ENCODE measurements around the gene LGALS3BP.

The LGALS3BP gene

DNA sequence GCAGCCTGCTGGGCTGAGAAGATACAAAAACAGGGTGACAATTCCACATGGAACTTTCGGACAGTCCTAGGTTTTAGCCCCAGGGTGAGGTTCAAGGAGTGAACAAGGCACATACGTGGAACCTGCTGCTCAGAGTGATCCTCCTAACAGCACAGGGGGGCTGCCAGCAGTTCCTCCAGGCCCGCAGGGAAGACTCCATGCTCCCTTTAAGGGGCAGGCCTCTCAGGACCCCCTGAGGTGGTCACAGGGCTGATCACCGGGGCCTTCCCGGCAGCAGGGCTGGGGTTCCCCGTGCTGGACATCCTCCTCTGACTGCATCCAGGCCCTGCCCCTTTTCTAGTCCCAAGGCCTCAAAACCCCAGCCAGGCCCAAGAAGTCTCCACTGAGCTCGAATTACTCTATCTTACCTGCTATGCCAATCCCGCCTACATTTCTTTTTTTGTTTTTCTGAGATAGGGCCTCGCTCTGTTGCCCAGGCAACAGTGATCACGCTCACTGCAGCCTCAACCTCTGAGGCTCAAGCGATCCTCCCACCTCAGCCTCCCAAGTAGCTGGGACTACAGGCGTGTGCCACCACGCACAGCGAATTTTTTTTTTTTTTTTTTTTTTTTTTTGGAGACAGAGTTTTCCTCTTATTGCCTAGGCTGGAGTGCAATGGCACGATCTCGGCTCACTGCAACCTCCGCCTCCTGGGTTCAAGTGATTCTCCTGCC is 19.5 kb upstream of the LGALS3BP start:
- no peak for DNase-seq (ENCODE audit: low spot score)

DNA sequence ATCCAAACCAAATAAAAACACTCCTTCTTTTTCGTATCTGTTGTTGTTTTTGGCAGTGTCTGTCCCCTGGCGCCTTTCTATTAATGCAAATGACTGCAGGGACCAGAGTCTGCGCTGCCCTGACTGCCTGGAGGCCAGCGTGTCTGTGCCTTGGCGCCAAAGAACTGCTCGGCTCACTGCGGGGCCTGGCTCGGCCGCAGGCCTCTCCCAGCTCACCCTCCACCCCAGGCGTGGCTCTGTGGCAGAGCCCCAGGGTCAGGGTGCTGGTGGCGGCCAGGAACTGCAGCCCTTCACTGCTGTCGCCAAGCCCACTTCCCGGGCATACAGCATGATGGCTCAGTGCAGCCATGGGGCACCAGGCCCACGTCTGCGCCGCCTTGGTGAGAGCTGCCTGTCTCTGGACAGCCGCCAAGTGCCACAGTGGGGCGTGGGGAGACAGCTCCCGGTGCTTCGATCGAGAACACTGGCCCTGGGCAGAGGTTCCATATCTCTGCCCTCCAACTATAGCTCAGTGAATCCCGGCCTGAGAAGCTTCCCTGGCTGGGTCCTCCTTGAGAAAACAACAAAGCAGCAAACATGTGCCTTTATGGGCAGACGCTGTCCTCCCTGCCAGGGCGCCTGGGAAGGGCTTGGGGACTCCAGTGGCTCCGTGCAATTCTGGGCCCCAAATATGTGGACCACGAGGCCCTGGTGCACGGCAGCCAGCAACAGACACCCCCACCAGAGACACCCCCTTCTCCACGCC is 18.8 kb upstream of the LGALS3BP start:
- no peak for DNase-seq (ENCODE audit: low spot score)

DNA sequence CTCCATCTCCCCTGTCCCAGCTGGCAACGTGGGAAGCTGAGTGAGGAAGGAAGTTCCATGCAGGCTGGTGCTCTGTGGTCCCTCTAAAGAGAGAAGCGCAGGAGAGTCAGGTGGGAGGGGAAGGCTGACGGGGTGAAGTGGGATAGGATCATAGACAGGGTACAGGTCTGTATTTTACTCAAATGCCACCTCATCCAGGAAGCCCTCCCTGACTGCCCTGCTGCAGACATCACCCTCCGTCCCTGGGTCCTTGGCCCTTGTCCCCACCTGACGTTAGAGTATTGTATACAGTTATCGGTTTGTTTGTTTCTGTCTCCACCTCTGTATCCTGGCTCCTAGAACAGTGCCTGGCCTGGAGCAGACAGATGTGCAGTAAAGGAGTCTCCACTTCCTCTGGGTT is 18.2 kb upstream of the LGALS3BP start:
- no peak for DNase-seq (ENCODE audit: low spot score)

DNA sequence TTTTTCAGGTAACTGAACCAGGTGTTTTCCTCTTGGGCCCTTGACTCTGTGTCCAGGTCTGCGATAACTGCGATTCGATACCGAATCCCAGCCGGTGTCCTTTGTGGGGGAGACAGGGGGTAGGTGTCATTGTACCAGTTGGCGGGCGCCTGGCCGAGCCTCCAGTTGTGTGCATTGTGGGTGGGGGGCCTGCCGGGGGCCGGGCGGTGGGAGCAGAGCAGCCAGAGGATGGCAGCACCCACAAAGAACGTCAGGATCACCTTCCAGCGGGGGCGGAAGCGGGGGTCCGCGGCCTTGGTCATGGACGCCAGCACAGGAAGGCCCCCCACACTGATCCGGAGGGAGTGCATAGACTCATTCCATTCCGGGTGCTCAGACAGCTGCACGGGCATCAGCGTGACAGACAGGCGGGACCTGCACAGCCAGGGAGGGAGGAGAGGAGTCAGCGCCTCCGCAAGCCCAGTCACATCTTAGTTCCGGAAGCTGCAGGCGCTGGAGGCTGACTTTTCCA is 17.6 kb upstream of the LGALS3BP start:
- DNase-seq (ENCODE audit: low spot score), result no peak

DNA sequence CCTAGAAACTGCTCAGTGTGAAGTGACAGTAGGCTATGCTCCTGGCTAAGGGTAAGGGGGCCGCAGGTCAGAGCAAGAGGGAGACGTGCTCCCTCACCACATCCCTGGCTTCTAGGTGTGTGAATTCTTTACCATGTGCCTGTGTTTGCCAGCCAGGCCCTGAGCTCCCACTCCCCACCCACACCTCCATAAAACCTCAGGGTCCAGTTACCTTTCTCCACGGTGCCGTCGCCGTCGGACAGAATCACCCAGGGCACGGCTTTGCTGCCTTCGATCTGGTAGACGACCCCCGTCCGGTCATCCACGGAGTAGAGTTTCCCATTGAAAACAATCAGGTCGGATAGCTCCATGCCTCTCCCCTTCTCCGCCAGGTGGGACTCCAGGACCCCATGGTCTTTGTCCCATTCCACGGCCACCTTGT is 17.1 kb upstream of the LGALS3BP start:
- DNase-seq (ENCODE audit: low spot score), result no peak

DNA sequence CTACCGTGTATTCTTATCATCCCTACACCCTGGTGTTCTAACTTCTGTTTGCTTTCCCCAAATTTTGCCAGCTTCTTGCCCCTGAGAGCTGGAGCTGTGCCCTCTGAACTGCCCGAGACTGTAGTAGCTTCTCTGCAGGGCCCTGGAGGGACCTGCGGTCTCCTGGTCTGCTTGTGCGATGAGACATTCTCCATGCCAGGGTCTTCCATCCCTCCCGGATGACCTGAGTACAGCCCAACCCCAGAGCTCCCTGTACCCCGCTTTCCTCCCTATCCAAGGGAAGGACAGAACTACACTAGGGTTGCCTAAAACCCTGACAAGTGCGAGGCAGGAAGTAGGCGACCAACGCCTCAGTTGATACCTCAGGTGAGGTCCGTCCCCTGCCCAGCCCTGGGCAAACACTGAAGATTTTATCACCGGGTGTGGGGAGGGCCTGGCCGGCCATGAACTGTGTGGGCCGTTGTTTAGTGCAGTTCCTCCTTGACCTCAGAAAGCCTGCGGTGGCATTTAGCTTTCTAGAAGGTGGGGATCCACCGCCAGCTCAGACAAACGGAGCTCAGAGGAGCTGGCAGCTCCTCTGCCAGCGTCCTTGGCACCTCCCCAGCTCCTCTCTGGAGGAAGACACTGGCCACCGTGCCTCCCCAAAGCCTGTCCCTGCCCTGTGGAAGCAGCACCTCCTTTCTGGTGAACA is 16.2 kb upstream of the LGALS3BP start:
- no peak for DNase-seq (ENCODE audit: low spot score)

DNA sequence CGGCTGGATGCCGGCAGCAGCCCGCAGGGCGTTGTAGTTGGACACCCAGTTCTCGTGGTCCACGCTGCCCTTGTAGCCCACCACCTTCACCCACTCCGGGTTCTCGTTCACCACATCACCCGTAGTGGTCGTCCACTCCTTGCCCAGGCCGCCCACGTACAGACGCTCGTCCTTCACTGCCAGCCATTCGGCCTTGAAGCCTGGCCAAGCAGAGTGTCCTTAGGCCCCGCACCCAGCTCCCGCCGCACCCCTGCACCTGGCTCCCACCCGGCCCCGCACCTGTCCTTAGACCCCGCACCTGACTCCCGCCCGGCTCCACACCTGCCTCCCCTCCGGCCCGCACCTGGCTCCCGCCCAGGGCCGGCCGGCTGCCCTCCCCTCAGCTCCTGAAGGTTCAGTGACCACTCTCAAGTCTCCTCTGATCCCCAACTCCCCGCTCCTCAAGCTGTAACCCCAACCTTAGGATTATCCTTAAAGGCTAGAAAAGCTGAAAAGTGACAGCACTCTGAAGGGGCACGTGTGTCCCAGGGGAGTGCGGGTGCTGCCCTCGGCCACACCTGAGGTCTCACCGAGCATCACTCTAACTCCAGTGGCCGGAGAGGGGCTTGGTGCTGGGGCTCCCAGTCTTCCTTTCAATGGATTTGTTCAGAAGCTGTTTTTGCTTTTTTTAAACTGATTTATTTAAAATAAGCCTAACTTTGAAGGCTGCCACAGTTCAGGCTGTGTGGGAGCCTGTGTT is 15.5 kb upstream of the LGALS3BP start:
- no peak for DNase-seq (ENCODE audit: low spot score)

DNA sequence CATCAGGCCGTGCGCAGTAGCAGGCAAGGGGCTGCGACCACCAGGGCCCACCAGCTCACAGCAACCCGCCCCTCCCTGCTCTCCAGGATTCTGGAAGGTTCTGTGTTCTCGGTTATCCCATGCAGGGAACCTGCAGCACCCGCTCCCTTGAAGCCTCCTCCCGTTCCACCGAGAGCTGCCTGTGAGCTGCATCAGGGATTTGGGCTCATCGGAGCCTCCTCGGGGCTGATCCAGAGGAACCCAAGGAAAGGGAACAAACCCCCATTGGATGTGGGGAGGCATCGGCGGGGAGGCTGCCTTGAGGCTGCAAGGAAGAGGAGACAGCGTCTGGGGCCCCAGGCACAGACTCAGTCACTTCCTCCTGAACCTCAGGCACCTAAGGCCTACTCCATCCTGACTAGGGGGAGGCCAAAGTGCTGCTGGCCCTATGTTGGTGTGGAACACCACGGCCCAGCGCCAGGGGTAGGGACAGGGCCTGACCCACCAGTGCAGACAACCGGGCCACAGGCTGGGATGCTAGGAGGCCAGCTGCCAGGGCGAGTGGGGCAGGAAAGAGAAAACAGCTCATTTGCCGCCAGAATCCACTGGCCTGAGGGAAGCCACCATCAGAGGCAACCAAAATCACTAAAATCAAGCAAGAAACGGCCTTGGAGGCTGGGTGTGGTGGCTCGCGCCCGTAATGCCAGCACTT is 14.4 kb upstream of the LGALS3BP start:
- DNase-seq (ENCODE audit: low spot score), result no peak

DNA sequence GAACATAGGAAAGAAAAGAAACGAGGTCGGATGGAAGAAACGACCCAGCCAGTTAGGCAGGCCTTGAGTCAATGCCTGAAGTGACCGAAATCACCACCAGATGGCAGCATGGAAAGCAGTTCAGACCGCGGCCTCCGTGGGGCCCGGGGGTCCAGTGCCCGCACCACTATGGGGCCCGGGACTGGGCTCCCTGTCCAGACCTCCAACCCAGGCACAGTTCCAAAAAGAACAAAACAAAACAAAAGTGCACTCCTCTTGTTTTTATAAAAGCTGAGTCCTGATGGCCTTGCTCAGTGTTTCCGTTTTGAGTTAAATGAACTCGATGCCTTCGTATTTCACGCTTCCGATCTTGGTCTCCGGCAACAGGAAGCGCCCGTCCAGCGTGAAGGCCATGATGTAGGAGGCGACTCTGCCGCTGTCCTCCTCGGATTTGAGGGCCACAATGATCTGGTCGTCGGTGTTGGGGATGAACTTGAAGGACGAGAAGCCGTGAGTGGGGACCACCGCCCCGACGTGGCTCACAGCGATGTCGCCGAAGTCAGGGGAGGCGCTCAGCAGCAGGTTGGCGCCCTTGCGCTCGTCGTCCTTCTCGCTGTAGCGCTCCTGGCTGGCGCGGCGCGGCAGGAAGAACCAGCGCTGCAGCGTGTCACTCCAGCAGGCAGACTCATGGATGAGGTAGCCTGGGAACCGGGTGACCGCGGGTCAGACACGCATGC is 13.7 kb upstream of the LGALS3BP start:
- DNase-seq (ENCODE audit: low spot score), result no peak

DNA sequence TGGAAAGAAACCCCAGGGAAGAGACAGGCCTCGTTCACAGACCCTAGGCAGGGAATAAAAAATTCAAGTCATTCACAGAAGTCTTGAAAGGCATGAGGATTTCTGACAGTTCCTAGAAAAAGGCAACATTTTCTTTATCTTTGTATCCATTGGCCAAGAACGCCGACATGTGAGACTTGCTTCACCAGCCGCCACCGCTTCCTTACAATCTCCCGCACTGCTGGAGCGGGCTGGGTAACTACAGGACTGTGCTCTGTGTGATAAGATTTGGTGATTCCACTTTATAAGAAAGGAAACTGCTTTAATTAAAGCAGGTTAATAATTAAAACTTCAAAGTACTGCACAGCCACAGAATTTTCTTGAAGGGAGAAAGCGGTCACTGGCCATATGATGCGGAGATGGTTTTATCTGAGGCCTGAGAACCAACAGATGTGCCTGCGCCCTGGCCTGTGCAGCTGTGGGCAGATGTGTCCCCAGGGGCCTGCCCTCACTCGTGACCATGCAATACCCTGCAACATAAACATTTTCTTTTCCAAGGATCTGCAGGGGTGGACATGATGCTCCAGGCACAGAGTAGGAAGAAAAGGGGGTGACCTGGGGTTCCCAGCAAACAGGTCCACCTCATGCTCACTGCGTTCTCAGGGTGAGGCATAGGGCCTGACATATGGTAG is 13.0 kb upstream of the LGALS3BP start:
- no peak for DNase-seq (ENCODE audit: low spot score)

DNA sequence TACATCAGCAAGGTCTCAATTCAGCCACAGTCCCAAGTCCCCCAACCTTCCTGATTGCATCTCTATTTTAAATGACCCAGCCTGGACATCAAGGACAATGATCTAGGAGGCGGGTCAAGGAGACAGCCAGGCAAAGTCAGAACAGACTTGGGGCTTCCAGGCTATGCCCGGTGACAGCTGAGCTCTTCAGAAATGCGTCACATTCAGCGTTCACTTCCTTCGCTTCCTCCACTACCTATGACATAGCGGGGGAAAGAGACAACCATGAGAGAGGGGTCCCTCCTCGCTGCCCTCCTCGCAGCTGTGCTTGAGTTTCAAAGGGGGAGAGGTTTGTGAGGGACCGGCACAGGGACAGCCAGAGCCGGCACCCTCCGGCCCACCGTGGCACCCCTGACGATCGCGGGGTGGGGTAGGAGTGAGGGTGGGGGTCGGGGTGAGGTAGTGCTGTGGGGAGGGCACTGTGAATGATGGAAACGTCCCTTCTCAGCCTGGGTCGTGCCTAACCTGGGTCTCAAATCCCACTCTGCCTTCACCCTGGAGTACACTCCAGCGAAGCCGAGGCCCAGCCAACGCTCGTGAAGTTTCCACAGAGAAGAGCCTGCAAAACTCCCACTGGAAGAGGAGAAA is 12.3 kb upstream of the LGALS3BP start:
- no peak for DNase-seq (ENCODE audit: low spot score)

DNA sequence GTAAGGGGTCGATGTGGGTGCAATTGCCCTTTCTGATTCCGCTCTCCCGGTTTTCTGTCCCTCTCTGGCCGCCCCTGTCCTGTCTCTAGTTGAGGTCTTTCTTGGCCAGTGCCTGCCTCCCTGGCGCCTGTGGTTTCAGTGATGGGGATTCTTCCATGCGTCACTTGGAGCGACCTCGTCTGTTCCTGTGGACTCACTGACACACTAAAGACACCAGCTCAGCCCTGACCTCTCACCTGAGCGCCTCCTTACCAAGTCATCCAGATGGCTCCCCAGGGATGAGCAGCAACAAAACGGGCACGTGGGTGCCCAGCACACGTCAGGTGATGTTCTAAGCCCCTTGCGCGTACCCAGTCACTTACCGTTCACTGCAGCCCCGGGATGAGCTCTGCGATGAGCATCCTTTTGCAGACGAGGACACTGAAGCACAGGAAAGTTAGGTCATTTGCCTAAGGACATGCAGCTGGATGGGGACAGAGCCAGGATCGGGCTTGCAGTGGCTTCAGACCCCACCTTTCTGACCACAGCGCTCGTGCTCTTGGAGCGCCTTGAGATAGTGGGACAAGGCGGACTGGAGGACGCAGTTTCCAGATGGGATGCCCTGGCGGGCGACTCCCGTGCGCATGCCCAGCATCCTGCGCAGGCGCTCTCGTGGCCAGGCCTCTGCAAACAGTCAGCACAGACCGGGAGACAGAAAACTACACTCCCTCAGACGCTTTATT is 11.5 kb upstream of the LGALS3BP start:
- DNase-seq (ENCODE audit: low spot score), result no peak

DNA sequence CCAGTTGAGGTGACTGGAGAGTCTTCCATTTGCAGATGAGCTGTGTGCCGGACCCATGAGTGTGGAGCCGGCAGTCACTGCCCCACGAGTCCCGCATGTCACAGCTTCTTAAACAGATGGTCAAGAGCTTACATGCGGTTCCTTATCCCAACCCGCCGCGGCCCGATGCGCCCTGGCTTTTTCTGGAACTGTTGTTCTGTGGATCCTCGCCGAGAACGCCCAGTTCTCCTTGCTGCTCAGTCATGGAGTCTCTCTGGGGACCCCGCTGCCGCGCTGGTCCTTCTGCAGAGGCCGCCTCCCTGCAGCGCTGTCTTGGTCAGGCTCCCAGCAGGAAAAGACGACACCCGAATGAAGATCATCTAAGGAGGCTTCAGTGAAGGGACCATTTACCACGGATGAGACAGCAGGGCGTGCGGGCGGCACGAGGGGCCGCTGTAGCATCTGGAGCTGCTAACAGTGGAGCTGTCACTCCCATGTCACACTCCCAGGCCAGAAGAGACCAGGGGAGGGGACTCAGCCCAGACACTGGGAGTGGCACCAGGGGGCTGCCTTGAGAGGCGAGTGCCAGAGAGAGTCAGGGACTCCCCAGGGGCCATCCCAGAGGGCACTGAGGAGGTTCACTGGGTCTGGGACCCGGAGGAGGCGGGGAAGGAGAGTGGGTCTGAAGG is 10.8 kb upstream of the LGALS3BP start:
- no peak for DNase-seq (ENCODE audit: low spot score)

DNA sequence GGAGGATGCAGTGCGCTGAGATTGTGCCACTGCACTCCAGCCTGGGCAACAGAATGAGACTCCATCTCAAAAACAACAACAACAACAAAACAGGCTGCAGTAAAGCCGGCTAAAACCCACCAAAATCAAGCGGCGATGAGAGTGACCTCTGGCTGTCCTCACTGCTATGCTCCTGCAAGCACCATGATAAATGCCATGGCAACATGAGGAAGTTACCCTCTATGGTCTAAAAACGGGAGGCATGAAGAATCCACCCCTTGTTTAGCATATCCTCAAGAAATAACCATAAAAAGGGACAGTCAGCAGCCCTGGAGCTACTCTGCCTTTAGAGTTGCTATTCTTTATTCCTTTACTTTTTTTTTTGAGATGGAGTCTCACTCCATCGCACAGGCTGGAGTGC is 8.4 kb upstream of the LGALS3BP start:
- no peak for DNase-seq (ENCODE audit: low spot score)

DNA sequence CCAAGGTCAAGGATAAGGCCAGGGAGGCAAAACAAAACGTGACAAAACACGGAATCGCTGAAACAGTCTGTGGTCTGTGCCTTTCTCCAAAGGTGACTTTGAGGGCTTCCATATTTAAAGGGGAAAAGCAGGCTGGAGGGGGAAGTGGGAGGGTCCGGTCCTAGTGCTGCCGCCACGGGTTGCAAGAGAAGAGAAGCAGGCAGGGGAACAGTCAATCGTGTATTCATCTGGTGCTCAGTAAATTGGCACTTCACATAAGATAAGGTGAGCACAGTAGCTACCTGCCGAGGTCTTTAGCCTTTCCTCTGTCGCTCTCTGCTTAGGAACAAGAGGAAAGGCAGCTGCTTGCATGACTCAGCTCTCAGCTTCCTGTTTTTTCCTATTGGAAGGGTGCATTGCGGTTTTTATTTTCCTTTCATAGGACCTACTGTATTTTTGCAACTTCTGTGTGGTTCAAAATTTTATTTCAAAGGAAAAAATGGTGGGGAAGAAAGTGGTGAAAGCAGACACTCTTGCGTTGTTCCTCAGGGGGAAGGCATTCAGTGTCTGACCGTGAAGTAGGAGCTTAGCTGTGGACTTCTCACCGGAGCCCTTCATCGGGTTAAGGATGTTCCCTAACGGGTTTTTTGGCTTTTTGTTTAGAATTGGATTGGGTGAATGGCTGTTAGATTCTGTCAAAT is 7.1 kb upstream of the LGALS3BP start:
- no peak for DNase-seq (ENCODE audit: low spot score)

DNA sequence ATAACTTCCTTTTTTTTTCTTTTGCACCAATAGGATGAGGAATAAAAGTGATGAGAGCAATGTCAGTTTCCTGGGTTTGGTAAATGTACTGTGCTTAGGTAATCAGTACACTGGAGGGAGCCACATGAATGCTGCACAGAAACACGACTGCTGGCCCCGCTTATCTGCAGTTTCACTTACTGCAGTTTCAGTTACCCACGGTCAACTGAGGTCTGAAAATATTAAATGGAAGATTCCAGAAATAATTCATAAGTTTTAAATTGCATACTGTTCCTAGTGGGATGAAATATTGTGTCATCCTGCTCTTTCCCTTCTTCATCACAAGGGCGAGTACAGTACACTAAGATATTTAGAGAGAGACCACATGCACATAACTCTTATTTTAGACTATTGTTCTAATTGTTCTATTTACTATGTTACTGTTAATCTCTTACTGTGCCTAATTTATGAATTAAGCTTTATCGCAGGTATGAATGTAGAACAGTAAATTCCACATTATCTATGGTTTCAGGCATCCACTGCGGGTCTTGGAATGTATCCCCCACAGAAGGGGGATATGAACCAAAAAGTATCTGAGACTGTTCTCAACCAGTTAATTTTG is 6.4 kb upstream of the LGALS3BP start:
- no peak for DNase-seq (ENCODE audit: low spot score)

DNA sequence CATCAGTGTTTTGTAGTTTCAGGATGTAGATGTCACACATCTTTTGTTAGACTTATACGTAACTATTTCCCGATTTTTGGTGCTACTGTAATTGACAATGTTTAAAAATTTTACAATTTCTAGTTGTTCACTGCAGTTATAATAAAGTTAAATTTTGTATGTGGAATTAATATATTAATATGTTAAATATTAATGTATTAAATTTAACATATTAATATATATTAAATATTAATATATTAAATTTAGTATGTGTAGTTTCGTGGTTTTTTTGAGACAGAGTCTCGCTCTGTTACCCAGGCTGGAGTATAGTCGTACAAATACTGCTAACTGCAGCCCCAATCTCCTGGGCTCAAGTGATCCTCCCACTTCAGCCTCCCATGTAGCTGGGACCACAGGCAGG is 5.7 kb upstream of the LGALS3BP start:
- DNase-seq (ENCODE audit: low spot score), result no peak
